Prostate gland (tissue), 2 donors: ENCODE measurements around the gene CTNNBL1.

ENCODE experiments used
- CTCF ChIP-seq, 4 experiments: fragments of 200-600 bp in 2 of 4; fragments of 450-650 bp in 2 of 4; sonication (generic) in 2 of 4; IDR thresholded peaks; 1 replicate in 3 of 4; 2 replicates in 1 of 4; pipeline ENCODE4 v1.5.1; 2016 to 2019; ENCODE audit warnings: antibody characterized with exemption in 4 of 4, mild to moderate bottlenecking in 2 of 4, moderate library complexity in 2 of 4
- POLR2AphosphoS5 ChIP-seq: sonication (generic); formaldehyde crosslinking; IDR thresholded peaks from one replicate; pipeline ENCODE4 v1.6.1; 2017; ENCODE audit warnings: antibody characterized with exemption

GRCh38 chr20:37714978-37715672 is 21.3 kb downstream of the CTNNBL1 start:
- no peak for TF ChIP-seq CTCF (IDR thresholded peaks at IDR 0.05)
- no peak for TF ChIP-seq POLR2AphosphoS5
